Left forelimb (tissue), 1 donor: Measurements from ENCODE around the gene ACD.

ENCODE experiments used
- DNase-seq: peaks from one replicate; pipeline ENCODE4 v3.0.0-alpha.2; 2018; ENCODE audit warnings: low spot score

The ACD gene

DNA sequence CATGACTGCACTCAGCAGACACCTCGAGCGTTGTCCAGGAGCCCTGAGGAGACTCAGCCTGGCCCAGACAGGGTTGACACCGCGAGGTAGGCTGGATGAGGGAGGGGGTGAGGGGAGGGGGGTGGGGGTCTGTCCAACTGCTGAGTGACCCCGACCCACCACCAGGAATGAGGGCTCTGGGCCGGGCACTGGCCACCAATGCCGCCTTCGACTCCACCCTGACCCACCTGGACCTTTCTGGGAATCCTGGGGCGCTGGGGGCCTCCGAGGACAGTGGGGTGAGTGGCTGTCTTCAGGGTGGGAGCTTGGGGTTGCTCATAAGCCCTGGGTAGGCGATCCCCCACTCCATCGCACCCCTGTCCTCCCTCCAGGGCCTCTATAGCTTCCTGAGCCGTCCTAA is 12.4 kb downstream of the ACD start:
- DNase-seq, result no peak

DNA sequence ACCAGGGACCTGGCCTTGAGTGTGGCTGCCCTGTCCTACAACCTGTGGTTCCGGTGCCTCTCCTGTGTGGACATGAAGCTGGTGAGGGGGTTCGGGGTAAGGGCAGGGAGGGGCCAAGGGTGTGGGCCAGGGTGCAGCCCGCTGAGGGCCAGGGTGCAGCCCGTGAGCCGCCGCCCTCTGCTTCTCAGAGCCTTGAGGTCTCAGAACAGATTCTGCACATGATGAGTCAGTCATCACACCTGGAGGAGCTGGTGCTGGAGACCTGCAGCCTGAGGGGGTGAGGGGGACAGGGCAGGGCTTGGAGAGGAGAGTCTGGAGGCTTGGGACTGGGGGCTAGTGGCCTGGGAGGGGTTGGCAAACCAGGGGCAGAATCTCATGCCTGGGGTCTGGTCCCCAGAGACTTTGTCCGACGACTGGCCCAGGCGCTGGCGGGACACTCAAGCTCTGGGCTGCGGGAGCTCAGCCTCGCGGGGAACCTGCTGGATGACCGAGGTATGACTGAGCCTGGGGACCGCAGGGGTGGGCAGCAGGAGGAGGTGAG is 12.9 kb downstream of the ACD start:
- no peak for DNase-seq

- DNase-seq, result no peak
Observed at GRCh38 chr16:67645397-67646121, 14.5 kb downstream of the ACD start.

DNA sequence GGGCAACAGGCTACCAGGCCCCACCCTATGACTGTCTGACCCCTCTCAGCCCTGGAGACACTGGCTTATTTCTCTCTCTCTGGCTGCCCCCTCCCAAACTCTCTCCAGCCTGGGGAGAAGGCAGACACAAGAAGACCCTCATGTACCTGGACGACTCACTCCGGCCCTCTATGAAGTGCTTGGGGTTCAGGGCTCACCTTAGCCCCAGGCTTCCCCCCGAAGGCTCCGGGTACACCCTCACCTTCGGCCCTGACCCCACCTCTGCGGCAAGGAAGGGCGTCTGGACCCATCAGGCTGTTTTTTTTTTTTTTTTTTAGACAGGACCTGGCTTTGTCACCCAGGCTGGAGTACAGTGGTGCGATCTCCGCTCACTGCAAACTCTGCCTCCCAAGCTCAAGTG is 16.0 kb downstream of the ACD start:
- DNase-seq, result no peak

DNA sequence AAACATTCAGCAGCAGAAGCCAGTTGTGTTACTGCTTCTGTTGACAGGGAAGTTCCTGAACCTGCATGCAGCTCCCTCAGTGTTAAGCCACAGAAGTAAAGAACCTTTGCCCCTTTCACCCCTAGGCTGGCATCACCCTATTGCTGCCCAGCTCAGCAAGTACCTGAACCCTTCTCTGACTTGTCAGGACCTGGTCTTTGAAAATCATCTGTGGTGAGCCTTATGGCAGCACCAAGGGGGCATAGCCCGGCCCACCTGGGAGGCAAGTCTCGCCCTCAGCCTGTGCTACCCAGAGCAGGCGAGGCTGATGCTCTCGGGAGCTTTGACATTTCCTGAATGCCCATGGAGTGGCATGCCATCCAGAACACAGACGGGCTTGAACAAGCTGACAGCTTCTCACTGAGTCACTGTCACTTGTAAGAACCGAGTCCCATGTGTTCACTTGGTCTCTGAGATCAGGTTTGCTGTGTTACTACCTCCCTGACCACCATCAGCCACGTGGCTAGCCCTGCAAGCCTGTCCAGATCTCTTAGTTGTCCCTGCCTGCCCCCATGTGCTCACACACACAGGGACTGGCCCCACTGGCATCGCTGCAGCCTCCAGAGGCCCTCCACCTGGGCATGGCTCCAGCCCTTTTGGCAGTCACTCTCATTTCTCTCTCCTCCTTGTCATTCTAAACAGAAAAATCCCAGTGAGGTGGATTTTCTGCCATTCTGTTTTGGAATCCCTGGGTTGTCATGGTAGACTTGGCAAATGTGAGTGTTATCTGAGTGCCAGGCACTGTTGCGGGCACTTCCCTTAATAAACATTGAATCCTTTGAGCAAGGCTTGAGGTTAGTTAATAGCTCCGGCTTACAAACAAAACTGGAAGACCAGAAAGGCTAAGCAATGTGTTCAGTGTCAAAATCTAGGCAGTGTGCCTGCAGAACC is 18.0 kb downstream of the ACD start:
- DNase-seq, result peak; percentile 65

DNA sequence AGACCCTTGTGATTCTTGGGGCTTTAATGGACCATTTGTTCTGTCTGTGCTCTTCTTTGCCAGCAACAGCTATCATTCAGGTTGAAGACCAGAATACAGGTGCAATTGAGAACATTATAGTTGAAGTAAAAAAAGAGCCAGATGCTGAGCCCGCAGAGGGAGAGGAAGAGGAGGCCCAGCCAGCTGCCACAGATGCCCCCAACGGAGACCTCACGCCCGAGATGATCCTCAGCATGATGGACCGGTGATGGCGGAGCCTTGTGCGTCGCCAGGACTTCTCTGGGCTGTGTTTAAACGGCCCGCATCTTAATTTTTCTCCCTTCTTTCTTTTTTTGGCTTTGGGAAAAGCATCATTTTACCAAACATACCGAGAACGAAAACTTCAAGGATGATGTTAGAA is 22.4 kb downstream of the ACD start:
- no peak for DNase-seq

DNA sequence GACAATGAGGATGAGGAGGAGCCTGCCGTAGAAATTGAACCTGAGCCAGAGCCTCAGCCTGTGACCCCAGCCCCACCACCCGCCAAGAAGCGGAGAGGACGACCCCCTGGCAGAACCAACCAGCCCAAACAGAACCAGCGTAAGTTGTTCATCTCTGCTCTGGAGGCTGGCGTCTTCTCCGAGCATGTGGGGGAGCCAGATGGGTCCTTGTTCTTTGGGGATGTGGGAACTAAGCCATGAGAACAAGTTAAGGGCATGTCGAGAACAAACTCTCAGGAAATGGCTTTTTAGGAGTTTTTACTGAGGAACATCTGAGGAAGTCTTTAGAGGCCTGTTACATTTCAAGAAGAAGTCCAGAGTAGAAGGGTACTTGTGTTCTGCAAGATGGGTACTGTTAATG is 23.3 kb downstream of the ACD start:
- no peak for DNase-seq

DNA sequence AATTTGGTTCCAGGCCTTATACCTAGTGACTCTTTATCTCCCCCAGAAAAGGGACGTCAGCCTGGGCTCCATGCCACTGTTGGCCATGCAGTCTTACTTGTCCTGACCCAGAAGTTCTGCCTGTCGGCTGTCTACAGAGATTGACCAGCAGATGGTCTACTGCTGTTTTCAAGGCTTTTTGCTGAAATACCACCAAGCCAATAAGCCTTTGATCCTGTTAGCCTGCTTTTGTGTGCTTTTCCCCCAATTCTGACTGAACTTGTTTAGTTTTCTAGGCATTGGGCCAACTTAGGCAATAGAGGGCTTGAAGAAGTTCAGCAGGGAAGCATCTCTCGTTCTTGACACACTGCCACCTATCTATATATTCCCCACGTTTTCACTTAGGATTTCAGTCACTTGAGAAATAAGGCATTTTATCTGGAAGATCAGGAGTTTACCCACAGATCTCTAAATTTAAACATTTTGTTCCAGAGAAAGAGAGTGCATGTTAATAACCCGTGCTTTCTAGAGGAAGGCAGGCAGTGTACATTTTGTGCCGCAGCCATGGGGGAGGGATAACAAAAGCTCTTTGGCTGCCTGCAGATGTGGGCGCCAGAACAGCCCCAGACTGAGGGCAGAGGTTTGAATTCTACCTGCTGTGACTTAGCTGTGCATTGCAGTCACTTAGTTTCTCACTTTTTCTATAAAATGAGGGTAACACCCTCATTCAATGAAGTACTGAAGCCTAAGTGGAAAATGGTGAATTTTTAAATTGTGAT is 27.5 kb downstream of the ACD start:
- no peak for DNase-seq

DNA sequence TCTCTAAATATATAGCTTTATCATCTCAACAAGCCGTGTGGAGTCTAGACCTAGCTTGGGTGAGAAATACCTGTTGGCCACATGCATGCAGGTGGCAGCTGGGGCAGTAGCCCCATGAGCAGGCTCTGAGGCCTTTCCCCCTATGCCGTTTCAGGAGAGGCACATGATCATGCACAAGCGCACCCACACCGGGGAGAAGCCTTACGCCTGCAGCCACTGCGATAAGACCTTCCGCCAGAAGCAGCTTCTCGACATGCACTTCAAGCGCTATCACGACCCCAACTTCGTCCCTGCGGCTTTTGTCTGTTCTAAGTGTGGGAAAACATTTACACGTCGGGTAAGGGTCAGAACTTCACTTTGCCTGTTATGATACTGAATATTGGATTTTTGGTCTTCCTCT is 31.8 kb downstream of the ACD start:
- no peak for DNase-seq

DNA sequence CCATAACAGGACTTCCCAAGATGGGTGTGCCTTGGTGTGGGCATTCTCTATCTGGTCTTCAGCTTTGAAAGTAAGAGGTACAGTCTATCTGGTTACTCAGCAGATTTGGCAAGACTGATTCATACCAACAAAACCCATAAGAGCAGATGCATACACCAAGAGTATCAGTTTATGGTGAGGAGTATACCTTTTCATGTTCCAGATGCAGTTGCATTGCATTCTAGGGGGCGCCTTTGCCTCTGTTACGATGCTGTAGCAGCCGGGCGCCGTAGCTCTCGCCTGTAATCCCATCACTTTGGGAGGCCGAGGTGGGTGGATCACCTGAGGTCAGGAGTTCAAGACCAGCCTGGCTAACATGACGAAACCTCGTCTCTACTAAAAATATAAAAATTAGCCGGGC is 46.3 kb downstream of the ACD start:
- DNase-seq, result no peak

DNA sequence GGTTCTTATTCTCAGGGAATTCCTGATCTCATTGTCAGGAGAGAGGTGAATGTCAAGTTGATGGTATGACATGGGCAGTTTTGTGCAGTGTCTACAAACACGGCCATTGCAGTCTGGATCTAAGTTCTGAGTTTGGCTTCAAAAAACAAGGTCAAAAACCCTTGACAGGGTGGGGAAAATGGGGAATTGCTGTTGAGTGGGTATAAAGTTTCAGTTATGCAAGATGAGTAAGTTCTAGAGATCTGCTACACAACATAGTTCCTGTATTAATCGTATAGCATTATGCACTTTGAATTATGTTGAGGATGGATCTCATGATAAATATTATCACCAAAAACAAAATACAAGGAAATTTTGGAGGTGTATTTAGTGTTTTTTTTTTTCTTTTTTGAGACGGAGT is 51.7 kb downstream of the ACD start:
- no peak for DNase-seq
